Sigmoid colon (tissue), 3 donors: ENCODE data around the gene CDC6.

Experiments
- POLR2A ChIP-seq, 2 donors: fragments of 450-650 bp; IDR thresholded peaks; one replicate each; pipeline ENCODE4 v1.6.1; 2016; ENCODE audit warnings: antibody characterized with exemption in 2 of 2, mild to moderate bottlenecking in 2 of 2, moderate library complexity in 2 of 2
- TF ChIP-seq, protein P1 (sequence below), 4 experiments: fragments of 450-650 bp in 3 of 4; fragments of 200-600 bp in 1 of 4; IDR thresholded peaks; one replicate each; pipeline ENCODE4 v1.5.1; 2016 to 2019; ENCODE audit warnings: antibody characterized with exemption in 4 of 4, mild to moderate bottlenecking in 3 of 4, moderate library complexity in 2 of 4

DNA sequence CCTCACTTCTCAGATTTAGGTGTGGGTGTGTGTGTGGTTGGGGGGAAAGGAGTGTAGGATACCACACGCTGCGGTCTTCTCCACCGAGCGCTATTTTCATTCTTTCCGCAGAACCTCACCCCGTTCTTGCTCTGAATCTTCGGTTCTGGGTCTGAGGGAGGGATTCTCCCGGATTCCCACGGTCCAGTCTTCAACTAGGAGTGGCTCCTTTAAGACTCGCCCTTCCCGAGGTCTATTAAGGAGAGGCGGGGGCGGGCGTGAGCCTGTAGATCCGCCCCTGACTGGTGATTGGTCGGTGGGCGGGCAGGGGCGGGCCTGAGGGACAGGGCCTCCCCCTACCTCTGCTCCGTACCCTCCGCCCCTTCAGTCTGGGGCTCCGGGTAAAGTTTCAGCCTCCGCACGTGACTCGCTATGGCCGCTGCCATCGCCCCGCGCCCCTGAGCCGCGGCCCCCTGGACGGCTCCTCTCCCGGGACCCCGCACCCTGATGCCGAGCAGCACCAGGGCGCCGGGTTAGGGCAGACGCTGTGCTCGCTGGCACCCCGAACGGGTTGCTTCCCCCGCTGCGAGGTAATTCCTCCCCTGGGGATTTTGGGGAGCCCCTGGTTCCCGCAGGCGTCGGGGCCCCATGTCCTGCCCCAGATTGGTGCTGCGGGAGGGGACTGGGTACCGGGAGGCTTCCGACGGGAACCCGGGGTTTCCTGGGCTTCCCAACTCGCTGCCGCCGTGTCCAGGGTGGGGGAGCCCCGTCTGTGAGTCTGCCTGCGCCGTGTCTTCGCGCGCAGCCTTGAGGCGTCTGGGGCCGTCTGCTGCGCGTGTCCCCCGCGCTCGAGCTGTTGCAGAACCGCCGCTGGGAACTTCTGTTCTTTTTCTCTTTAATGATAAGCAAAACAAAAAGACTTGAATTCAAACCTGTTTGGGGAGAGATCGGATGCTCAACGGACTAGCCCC, 30.5 kb downstream of the CDC6 start:
- TF ChIP-seq, protein P1, sequence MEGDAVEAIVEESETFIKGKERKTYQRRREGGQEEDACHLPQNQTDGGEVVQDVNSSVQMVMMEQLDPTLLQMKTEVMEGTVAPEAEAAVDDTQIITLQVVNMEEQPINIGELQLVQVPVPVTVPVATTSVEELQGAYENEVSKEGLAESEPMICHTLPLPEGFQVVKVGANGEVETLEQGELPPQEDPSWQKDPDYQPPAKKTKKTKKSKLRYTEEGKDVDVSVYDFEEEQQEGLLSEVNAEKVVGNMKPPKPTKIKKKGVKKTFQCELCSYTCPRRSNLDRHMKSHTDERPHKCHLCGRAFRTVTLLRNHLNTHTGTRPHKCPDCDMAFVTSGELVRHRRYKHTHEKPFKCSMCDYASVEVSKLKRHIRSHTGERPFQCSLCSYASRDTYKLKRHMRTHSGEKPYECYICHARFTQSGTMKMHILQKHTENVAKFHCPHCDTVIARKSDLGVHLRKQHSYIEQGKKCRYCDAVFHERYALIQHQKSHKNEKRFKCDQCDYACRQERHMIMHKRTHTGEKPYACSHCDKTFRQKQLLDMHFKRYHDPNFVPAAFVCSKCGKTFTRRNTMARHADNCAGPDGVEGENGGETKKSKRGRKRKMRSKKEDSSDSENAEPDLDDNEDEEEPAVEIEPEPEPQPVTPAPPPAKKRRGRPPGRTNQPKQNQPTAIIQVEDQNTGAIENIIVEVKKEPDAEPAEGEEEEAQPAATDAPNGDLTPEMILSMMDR (IDR thresholded peaks at IDR 0.05) = no peak
- TF ChIP-seq POLR2A (IDR thresholded peaks at IDR 0.05) = peak; percentile 60 to 72
